Ishikawa (cell line): ENCODE results near the gene KRT79.

Source experiments
- CEBPB ChIP-seq: IDR thresholded peaks from 2 replicates; pipeline ENCODE4 v1.6.1; 2012
- CREB1 ChIP-seq: IDR thresholded peaks from 2 replicates; pipeline ENCODE4 v1.6.1; 2012; ENCODE audit warnings: low read depth
- EGR1 ChIP-seq: IDR thresholded peaks from 2 replicates; pipeline ENCODE4 v1.6.1; 2012
- EP300 ChIP-seq: IDR thresholded peaks from 2 replicates; pipeline ENCODE4 v1.6.1; 2012; ENCODE audit warnings: borderline replicate concordance
- FOXM1 ChIP-seq: IDR thresholded peaks from 2 replicates; pipeline ENCODE4 v1.6.1; 2012; ENCODE audit warnings: low read depth, borderline replicate concordance
- MAX ChIP-seq: IDR thresholded peaks from 2 replicates; pipeline ENCODE4 v1.6.1; 2012
- NFIC ChIP-seq: IDR thresholded peaks from 2 replicates; pipeline ENCODE4 v1.6.1; 2012
- RAD21 ChIP-seq: IDR thresholded peaks from 2 replicates; pipeline ENCODE4 v1.6.1; 2012; ENCODE audit warnings: low read depth
- TAF1 ChIP-seq: IDR thresholded peaks from 2 replicates; pipeline ENCODE4 v1.6.1; 2012; ENCODE audit warnings: low read depth, mild to moderate bottlenecking
- TCF12 ChIP-seq: IDR thresholded peaks from 2 replicates; pipeline ENCODE4 v1.6.1; 2012; ENCODE audit warnings: low read depth
- TEAD4 ChIP-seq: IDR thresholded peaks from 2 replicates; pipeline ENCODE4 v1.6.1; 2012
- USF1 ChIP-seq: IDR thresholded peaks from 2 replicates; pipeline ENCODE4 v1.6.1; 2012
- YY1 ChIP-seq: IDR thresholded peaks from 2 replicates; pipeline ENCODE4 v1.6.1; 2012; ENCODE audit warnings: low read depth
- ZBTB7A ChIP-seq: IDR thresholded peaks from 2 replicates; pipeline ENCODE4 v1.6.1; 2012; ENCODE audit warnings: low read depth
- TF ChIP-seq, protein P1 (sequence below): IDR thresholded peaks from 2 replicates; pipeline ENCODE4 v1.6.1; 2012; ENCODE audit warnings: low read depth, mild to moderate bottlenecking

Gene KRT79

DNA sequence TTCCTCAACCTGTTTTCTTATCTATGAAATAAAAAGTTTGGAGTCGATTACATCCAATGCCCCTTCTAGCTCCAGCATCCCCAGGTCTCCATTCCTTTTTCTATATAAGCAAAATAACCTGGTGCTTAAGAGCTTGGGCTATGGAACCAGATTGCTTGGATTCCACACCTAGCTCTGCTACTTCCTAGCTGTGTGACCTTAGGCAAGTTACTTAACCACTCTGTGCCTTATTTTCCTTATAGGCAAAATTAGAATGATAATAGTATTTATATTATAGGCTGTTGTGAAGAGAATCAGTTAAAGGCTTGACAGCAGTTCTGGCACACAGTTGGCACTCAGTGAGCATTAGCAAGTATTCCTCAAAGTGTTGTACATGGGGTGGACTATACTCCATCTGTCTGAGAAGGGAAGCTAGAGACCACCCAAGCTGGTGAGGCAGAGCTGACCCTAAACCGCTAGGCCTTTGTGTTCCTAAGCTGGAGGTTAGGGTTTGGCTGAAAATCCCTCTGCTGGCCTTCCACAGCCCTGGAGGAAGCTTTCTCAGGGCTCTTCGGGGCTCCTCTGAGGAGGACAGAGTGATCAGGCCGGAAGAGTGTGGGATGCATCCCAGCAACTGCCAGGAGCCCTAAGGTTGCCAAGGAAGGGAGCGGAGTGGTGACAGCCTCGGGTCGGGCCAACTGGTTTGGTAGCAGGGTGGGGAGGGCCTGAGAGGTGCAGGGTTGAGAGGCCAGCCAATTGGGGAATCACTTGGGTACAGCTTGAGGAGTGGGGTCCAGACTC is 14.2 kb downstream of the KRT79 start:
- TF ChIP-seq CEBPB (no peak), NFIC (no peak), EGR1 (no peak), RAD21 (no peak)

DNA sequence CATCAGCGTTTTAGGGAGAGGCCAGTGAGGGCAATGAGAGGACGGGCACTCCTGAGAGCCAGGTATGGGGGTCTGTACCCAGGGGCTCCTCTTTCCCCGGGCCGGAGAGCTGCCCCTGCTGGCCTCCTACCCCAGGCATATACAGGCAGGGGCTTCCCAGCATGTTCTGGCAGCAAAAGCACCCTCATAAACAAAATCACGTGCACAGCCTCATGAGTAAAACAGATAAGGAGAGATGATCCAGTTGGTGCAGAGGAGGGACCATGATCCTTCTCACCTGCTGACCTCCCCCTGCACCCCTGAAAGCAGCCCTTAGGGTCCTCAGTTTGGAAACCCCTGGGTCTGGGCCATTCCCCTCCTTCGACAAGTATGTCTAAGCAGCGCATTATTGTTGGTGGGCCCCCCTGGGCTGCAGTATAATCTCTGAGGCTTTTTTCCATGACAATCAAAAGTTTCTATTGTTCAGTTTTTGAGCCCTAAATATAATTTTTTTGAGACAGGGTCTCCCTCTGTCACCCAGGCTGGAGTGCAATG is 15.2 kb downstream of the KRT79 start:
- TF ChIP-seq TAF1 (no peak), YY1 (no peak), EP300 (no peak), MAX (no peak), RAD21 (no peak)

DNA sequence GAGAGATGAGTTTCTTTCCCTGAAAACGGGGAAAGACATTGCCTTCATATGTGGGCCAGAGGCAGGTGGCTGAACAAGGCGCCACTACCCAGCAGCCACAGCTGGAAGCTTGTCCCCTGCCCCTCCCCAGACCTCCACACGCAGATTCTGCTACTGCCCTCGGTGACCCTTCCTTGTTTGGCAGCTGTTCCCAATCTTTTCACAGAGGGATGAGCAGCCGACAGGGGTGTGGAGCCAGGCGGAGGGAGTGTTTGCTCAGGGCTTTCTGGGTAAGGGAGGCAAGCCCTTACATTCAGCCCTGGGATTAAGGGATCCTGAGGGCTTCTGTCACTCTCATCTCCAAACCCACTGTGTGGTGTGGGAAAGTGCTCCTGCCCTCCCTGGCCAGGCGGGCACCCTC is 15.7 kb downstream of the KRT79 start:
- TF ChIP-seq TEAD4 (no peak), TCF12 (no peak)
- TF ChIP-seq, protein P1, sequence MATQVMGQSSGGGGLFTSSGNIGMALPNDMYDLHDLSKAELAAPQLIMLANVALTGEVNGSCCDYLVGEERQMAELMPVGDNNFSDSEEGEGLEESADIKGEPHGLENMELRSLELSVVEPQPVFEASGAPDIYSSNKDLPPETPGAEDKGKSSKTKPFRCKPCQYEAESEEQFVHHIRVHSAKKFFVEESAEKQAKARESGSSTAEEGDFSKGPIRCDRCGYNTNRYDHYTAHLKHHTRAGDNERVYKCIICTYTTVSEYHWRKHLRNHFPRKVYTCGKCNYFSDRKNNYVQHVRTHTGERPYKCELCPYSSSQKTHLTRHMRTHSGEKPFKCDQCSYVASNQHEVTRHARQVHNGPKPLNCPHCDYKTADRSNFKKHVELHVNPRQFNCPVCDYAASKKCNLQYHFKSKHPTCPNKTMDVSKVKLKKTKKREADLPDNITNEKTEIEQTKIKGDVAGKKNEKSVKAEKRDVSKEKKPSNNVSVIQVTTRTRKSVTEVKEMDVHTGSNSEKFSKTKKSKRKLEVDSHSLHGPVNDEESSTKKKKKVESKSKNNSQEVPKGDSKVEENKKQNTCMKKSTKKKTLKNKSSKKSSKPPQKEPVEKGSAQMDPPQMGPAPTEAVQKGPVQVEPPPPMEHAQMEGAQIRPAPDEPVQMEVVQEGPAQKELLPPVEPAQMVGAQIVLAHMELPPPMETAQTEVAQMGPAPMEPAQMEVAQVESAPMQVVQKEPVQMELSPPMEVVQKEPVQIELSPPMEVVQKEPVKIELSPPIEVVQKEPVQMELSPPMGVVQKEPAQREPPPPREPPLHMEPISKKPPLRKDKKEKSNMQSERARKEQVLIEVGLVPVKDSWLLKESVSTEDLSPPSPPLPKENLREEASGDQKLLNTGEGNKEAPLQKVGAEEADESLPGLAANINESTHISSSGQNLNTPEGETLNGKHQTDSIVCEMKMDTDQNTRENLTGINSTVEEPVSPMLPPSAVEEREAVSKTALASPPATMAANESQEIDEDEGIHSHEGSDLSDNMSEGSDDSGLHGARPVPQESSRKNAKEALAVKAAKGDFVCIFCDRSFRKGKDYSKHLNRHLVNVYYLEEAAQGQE = no peak

DNA sequence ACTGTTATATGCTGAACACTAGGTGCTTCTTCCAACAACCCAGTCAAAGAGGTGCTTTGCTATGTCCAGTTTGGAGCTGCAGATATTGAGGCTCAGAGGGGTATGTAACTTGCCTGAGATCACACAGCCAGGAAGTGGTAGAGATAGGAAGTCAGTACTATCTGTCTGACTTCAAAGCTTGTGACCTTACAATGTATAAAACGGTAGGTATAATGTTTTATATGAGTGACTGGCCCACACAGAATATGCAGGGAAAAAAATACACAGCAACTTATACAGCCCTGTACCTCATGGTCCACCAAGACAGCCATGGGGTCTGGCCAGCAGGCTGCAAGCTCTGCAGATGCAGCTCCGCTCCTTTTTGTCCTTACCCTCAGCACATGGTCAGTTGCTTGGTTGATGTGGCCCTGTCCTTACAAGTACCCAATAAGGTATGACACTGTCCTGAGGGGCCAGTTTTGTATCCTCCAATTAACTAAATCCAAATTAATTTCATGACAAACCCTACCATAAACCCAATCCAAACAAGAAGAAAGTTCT is 16.3 kb downstream of the KRT79 start:
- no peak for TF ChIP-seq TAF1

DNA sequence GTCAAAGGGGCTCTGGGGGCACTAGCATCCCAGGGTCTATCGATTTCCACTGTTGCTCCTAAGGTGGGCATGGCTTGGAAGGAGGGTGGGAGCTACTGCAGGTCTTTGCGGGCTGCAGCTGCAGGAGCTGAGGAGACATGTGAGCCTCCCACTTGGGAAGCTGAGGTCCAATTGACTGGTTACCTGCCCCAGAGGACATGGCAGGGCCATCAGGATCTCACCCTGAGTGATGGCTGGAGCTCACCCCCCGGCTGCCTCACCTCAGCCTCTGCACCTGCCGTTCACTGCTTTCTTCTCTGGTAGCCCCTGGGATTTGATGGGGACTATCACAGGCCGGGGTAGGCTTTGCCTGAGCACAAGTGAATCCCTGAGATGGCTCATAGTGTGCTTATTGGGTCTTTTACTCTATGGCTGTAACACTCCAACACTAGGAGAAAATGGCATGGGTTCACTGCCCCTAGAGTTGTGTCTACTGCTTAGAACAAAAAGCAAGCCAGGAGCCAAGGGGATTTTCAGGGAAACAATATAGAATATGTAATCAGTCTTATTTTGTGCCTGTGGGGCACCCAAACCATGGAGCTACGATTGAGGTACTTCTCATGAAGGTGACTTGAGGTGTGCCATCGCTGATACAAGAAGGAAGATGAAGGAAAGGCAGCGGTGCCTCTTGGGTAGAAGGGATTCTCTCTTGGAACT is 17.0 kb downstream of the KRT79 start:
- TF ChIP-seq CREB1 = no peak
- TF ChIP-seq, protein P1 = no peak
- TF ChIP-seq MAX = no peak
- TF ChIP-seq NFIC = no peak
- TF ChIP-seq CEBPB = no peak
- no peak for TF ChIP-seq TAF1
- no peak for TF ChIP-seq EP300
- no peak for TF ChIP-seq ZBTB7A
- no peak for TF ChIP-seq TCF12

DNA sequence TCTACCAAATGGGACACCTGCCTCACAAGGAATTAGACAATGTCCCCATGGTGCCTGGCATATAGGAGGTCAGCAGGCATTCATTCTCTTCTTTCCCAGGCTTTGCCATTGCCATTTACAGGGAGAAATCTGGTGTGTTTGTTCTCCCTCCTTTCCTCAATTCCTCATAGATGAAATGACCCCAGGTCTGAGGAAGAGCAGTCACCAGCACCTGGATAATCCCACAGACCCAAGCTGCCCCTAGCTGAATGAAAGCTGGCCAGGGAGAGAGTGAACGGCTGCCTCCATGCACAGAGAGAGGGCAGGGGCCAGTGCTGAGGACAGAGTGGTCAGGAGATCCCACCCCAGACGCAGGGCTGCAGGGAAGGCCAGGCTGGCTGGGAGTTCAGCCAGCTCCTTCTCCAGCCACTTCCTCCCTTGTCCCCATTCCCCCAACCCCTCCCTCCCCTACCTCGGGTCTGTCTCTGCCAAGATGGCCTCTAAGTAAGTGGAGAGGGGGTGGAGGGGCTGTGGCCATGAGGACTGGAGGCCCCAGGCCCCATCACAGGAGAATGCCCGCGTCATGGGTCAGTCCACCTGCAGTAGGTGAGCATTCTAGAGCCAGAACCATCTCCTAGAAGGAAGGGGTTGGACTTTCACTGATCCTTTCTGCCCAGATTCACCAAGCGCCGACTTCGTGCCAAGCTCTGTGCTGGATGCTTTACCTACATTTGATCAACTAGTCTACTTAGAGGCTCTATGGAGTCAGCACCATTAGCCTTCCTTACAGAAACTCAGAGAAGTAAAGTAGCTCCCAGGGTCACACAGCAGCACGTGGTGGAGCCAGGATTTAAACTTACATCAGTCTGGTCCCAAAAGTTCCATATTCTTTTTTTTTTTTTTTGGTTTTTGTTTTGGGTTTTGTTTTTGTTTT is 18.2 kb downstream of the KRT79 start:
- TF ChIP-seq EGR1 (no peak), NFIC (no peak), FOXM1 (no peak), RAD21 (no peak), EP300 (no peak), TCF12 (no peak), CREB1 (no peak), YY1 (no peak), TEAD4 (no peak), ZBTB7A (no peak), CEBPB (no peak), TAF1 (no peak), MAX (no peak), USF1 (no peak)
- TF ChIP-seq, protein P1 = no peak
